Measurements from ENCODE around the gene FGF18. TPM values are rescaled to one million over a fixed set of nuclear protein-coding genes. Genes with fewer than 3 reads are reported as not detected.

The FGF18 gene
- total and polyA plus RNA-seq, 9 of the 15 experiments (the other 6 are each of a cell fraction or from before 2014, with no cell fraction given) = 0.05 to 0.18 (median 0.11) TPM; not detected in 6

- TF ChIP-seq AFF1 (IDR thresholded peaks at IDR 0.05; ENCODE audit: low read depth in 1 of 2, partially characterized antibody in 2 of 2) (no peak), RFX5 (IDR thresholded peaks at IDR 0.05; ENCODE audit: low read depth, low read length) (no peak), GABPA (tag; conservative IDR thresholded peaks at IDR 0.05; ENCODE audit: low read depth) (peak; percentile 14; the same call in 1 of the 2 replicates), NELFE (IDR thresholded peaks at IDR 0.05; ENCODE audit: insufficient read depth, insufficient read length) (no peak), FOXK1 (CRISPR knock-in tag; IDR thresholded peaks at IDR 0.05; ENCODE audit: borderline replicate concordance) (peak; percentile 57; the same call in 1 of the 2 replicates), NUFIP1 (IDR thresholded peaks at IDR 0.05; ENCODE audit: partially characterized antibody) (no peak), ZNF764 (CRISPR knock-in tag; IDR thresholded peaks at IDR 0.05; ENCODE audit: low read depth) (no peak), BRCA1 (IDR thresholded peaks at IDR 0.05) (no peak), BRCA1 (CRISPR knock-in tag; IDR thresholded peaks at IDR 0.05) (no peak), MAFF (IDR thresholded peaks at IDR 0.05; ENCODE audit: low read length) (peak; percentile 64), ZKSCAN3 (CRISPR knock-in tag; IDR thresholded peaks at IDR 0.05) (no peak), STAT6 (CRISPR knock-in tag; IDR thresholded peaks at IDR 0.05) (no peak), FOXJ3 (CRISPR knock-in tag; IDR thresholded peaks at IDR 0.05) (no peak), CTBP1 (IDR thresholded peaks at IDR 0.05; ENCODE audit: borderline replicate concordance) (peak; percentile 41; the same call in 1 of the 2 replicates), ESRRA (IDR thresholded peaks at IDR 0.05; ENCODE audit: borderline replicate concordance, low read depth) (peak; percentile 55), ELK3 (CRISPR knock-in tag; IDR thresholded peaks at IDR 0.05) (no peak), AFF4 (CRISPR knock-in tag; IDR thresholded peaks at IDR 0.05) (no peak)
Measured at GRCh38 chr5:171494452-171495121, 75.1 kb downstream of the FGF18 start (continued).
